ENCODE data around the gene PLCB1. TPM values are rescaled to one million over a fixed set of nuclear protein-coding genes. Genes with fewer than 3 reads are reported as not detected.
A peak's percentile ranks its signal among the peaks of the same experiment; 100 is the strongest.
"Not testable (repeated sequence)": the region's sequence is repeated elsewhere in the genome, so short reads cannot be mapped to it uniquely, and the experiment has no call there.

Gene PLCB1
- total RNA-seq, 1 donor from 2014 or later, result 7.2 TPM

DNA sequence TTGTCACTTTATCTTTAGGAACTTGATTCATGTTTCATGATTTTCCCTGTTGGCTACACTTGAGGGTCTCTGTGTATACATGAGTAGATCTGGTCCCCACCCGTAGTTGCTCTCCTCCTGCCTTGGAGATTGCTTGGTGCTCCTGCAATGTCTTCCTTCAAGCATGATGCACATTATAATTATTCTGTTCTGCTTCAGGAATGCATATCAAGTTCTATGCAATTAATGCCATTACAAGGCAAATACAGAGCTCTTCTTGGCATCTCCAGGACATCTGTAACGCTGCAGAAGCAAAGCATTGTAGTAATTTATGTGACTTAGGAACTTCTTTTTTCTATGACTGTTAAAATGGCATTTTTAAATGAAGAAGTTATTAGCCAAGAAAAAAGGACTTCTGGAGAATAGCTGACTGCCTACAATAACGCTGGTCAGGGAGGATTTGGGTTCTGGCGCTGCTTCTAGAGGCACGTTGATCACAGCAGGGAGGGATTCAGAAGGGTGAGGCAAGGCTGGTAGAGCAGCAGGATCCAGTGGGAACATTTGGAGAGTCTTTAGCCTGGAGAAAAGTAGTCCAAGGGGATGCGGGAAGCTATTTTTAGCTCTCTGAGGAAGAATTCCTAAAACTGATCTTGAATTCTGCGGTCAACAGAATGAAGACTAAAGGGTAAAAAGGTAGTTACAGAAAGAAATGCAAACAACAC lies 203.6 kb downstream of the PLCB1 start:
- no peak for DNase-seq (ENCODE audit: missing footprints)
- no peak for ATAC-seq
- intact Hi-C loops (cut with DNase I), result no loop called here

DNA sequence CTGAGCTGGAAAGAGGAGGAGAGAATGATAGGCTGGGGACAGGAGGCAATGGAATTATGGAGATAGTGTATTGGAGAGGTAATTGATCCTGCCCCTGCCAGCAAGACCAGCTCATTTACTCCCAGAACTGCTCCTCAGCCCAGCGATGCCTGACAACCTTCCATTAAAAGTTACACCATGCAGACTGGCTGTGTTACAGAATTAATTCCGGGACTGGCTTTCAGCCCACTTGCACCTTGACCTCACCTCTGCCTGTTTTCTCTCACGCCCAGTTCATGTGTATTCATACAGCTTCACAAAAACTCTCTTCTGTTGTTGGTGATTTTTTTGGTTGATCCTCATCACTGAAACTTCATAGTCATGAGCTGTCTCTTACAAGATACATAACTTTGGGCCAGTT lies 207.3 kb downstream of the PLCB1 start:
- intact Hi-C loops (cut with DNase I), result no loop called here
- no peak for ATAC-seq
- DNase-seq (ENCODE audit: missing footprints), result no peak

DNA sequence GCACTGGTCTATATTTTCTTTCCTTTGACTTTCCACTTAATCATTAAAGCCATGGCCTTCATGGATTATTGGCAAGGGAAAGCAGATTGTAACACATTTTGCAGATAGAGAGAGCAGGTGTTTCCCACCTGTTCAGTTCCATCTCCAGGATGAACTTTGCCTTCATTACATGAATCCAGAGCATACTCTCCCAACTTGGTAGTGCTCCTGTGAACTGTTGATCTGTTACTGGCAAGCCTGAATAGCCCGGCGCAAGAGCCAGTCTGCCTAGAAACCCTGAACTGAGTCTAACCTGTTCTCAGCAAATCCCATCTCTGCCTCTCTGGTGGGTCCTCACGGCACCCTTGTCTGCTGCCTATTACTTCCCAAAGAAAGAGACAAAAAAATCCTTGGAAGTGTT lies 210.3 kb downstream of the PLCB1 start:
- DNase-seq (ENCODE audit: missing footprints) (no peak), ATAC-seq (no peak)
- intact Hi-C loops (cut with DNase I), result no loop called here

DNA sequence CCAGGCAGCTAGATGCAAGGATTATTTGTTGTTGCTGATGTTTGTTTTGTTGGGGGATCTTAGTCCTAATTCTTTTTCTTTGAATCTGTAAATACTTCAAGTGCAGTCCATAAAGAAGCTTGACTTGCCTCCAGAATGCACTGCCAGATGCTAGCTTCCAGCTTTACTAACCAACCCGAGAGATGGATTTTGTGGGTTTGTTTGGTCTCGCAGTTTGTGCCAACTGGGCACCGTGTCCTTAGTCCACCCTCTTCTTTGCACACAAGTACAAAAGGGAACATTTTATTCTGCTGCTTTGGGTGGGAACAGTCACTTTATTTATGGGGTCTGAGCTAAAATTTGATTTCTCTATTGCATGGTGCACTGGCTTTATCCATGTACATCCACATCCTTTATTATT lies 212.0 kb downstream of the PLCB1 start:
- intact Hi-C loops (cut with DNase I), result no loop called here
- ATAC-seq (no peak), DNase-seq (ENCODE audit: missing footprints) (no peak)

DNA sequence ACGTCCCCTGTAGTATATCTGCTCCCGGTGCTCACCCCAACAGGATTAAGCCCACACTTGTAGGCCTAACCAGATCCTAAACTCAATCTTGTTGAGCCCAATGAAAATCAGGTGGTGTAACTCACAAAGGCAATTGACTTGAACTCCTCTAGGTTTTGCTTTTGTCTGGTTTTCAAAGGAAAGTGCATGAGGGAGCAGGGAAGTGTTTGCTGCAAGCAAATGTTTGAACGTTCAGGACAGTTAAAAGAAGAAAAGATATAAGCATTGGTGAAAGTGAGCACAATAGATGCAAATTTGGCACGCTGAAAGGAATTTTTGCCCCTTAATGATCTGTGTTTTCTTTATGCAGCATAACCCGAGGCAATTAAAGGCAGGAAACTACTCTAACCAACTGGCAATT lies 212.6 kb downstream of the PLCB1 start:
- no peak for DNase-seq (ENCODE audit: missing footprints)
- intact Hi-C loops (cut with DNase I), result no loop called here

DNA sequence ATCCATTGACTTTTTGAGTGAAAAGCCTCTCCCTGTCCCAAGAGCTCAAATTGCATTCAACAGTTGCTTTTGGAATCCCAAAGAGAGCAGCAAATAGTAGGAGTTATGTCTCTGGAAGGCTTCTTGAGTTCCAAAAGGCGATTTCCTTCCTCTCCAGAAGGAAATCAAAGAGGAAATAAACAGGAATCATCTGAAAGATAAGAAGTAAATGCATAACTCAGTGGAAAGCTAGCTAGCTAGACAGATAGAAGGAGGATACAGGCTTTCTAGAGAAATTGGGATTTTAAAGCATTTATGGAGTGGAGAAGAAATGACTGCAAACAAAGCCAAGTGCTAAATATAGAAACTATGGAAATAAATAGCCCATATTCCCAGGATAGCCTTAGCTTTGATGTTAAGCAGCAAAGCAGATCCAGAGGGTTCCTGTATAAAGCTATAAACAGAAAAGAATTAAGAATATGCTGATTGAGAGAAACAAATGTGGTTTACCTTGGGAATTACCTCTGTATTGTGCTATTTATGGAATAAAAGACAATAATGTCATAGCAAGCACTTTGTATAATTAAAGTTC lies 214.7 kb downstream of the PLCB1 start:
- DNase-seq (ENCODE audit: missing footprints) (no peak), ATAC-seq (no peak)
- intact Hi-C loops (cut with DNase I), result no loop called here

More for the DNA sequence above, 212.6 kb downstream of the PLCB1 start:
- ATAC-seq, result no peak

DNA sequence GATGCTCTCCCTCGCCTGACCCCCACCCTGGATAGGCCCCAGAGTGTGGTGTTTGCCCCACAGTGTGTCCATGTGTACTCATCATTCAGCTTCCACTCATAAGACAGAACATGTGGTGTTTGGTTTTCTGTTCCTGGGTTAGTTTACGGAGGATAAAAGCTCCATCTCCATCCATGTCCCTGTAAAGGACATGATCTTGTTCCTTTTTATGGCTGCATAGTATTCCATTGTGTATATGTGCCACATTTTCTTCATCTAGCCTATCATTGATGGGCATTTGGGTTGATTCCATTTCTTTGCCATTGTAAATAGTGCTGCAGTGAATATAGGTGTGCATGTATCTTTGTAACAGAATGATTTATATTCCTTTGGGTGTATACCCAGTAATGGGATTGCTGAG lies 218.2 kb downstream of the PLCB1 start:
- intact Hi-C loops (cut with DNase I); ATAC-seq; DNase-seq (ENCODE audit: missing footprints): not testable (repeated sequence)

DNA sequence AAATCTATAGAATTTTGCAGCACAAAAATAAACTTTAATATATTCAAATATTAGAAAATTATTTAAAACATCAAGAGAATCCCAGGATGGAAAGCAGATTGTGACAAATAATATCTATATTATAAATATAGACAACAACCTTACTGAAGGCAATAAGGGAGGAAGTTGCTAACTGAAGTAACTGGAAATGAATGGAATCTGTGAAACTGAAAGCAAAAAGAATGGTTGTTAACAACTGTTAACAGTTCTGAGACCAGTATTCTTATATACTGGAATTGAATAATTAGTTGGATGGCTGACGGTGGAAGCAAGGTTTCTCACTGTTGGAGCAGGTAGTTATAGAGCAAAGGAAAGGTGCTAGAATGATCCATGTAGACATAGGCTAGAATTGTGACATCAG lies 220.4 kb downstream of the PLCB1 start:
- DNase-seq (ENCODE audit: missing footprints) (no peak), ATAC-seq (no peak)
- intact Hi-C loops (cut with DNase I), result no loop called here

- DNase-seq (ENCODE audit: missing footprints), result no peak
- intact Hi-C loops (cut with DNase I), result no loop called here
Observed at GRCh38 chr20:8353512-8353911, 221.4 kb downstream of the PLCB1 start.

GRCh38 chr20:8355453-8355852 lies 223.4 kb downstream of the PLCB1 start:
- DNase-seq (ENCODE audit: missing footprints), result no peak
- intact Hi-C loops (cut with DNase I), result no loop called here
- ATAC-seq, result no peak

More at GRCh38 chr20:8353512-8353911, 221.4 kb downstream of the PLCB1 start:
- ATAC-seq, result no peak

GRCh38 chr20:8356806-8357205 lies 224.7 kb downstream of the PLCB1 start:
- intact Hi-C loops (cut with DNase I), result no loop called here
- no peak for DNase-seq (ENCODE audit: missing footprints)
- ATAC-seq, result no peak

DNA sequence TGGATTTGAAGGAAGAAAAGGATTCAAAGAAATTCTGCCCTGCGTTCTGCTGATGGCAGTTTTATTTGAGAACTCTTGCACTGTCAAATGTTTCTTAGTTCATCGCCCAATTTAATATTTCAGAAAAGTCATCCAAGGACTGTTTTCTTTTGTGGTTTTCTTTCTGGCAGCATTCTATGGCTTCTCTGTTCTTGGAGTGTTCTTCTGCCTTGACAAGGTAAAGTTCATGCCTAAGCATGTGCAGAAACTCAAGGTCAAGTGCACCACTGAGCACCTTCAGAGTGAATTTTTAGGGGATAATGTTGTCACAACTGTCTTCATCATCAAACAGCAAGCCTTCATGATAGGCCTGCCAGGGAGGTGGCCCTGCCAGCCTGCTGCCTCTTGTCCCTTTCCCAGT lies 225.6 kb downstream of the PLCB1 start:
- DNase-seq (ENCODE audit: missing footprints), result no peak
- ATAC-seq, result no peak
- intact Hi-C loops (cut with DNase I), result no loop called here

- intact Hi-C loops (cut with DNase I), result no loop called here
- DNase-seq (ENCODE audit: missing footprints) (no peak), ATAC-seq (no peak)
Observed at GRCh38 chr20:8360035-8360434, 228.0 kb downstream of the PLCB1 start.

- no peak for DNase-seq (ENCODE audit: missing footprints)
- intact Hi-C loops (cut with DNase I), result no loop called here
- peak; percentile 85 for ATAC-seq
Observed at GRCh38 chr20:8361006-8361652, 229.1 kb downstream of the PLCB1 start.

GRCh38 chr20:8361779-8362178 lies 229.7 kb downstream of the PLCB1 start:
- intact Hi-C loops (cut with DNase I), result no loop called here
- DNase-seq (ENCODE audit: missing footprints) (no peak), ATAC-seq (no peak)

- no peak for ATAC-seq
- no peak for DNase-seq (ENCODE audit: missing footprints)
- intact Hi-C loops (cut with DNase I), result no loop called here
Observed at GRCh38 chr20:8362457-8362856, 230.4 kb downstream of the PLCB1 start.

DNA sequence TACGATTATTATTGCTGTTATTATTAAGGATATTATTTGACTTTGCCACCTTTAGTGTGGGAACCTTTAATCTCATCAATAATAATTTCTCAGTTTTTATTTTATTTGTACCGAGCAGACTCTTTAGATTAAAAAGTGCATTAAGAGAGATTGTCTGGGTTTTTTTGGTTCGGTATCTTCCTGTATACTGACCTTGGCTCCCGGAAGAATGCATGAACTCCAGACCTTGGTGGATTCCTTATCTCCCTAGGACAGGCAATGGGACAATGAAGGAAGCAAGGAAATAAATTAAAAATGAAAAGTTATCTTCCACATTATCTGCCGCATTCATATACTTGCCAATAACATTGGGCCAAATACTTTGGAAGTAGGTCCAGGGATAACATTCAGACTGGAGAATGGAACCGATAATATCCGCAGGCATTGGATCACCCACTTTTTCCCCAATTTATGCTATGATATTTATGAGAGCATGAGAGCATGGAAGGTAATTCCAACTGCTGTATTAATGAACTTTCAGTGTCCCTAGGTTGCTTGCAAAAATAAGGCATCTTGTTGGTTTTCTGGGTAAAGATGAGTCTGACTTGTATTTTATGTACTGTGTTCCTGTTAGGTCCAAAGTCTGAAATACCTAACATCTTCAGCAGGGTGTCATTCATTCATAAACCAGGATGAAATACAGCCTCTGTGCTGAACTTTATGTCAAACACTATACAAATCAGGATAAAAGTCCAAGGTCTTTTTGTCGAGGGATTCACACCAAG lies 232.1 kb downstream of the PLCB1 start:
- DNase-seq (ENCODE audit: missing footprints) (no peak), ATAC-seq (no peak)
- intact Hi-C loops (cut with DNase I), result no loop called here

GRCh38 chr20:8364734-8365078 lies 232.6 kb downstream of the PLCB1 start:
- intact Hi-C loops (cut with DNase I), result no loop called here
- ATAC-seq (no peak), DNase-seq (ENCODE audit: missing footprints) (no peak)

- intact Hi-C loops (cut with DNase I), result no loop called here
- ATAC-seq (no peak), DNase-seq (ENCODE audit: missing footprints) (no peak)
Observed at GRCh38 chr20:8365634-8366033, 233.6 kb downstream of the PLCB1 start.
